Panc1 (cell line): Measurements from ENCODE around the gene VSIG2. TPM values are rescaled to one million over a fixed set of nuclear protein-coding genes. Genes with fewer than 3 reads are reported as not detected.
A peak's percentile ranks its signal among the peaks of the same experiment; 100 is the strongest.

Source experiments
- ATAC-seq: fragments of 200-7000 bp; cut with Tn5 transposase; 2 replicates; pipeline ENCODE4 v1.9.1; 2020; ENCODE audit warnings: mild to moderate bottlenecking, moderate library complexity
- BruUV-seq: library from RNA; stranded (reverse); fragments of 400-500 nt; replicated peaks from 2 replicates; lab custom pipeline; 2021; lab: Mats Ljungman, UMichigan
- CTCF ChIA-PET: fragments of 300-600 bp; sonication (Branson Sonifier 250); formaldehyde crosslinking; loops from one replicate; lab custom pipeline; 2022; ENCODE audit warnings: antibody characterized with exemption; lab: Charles Lee
- POLR2A ChIA-PET: fragments of 300-600 bp; sonication (Branson Sonifier 250); formaldehyde crosslinking; loops from one replicate; lab custom pipeline; 2022; ENCODE audit warnings: antibody characterized with exemption; lab: Charles Lee
- DNase-seq: peaks from one replicate; pipeline ENCODE4 v3.0.0-alpha.2; 2010; ENCODE audit warnings: low read depth, low spot score
- H3K27ac ChIP-seq: 2 replicates; pipeline ENCODE4 v1.5.1; 2011; ENCODE audit warnings: mild to moderate bottlenecking, low read length, inconsistent platforms
- H3K27me3 ChIP-seq: fragments of 200-500 bp; sonication (Bioruptor generic); 2 replicates; pipeline ENCODE4 v1.6.0; 2014; ENCODE audit warnings: low read length, inconsistent platforms; ENCODE audit not compliant: control insufficient read depth, insufficient read depth
- H3K36me3 ChIP-seq: fragments of 200-500 bp; sonication (Bioruptor generic); 2 replicates; pipeline ENCODE4 v1.5.1; 2014; ENCODE audit warnings: inconsistent platforms, mild to moderate bottlenecking, low read length, moderate library complexity; ENCODE audit not compliant: control insufficient read depth, insufficient read depth
- H3K4me1 ChIP-seq: 2 replicates; pipeline ENCODE4 v1.5.1; 2011; ENCODE audit warnings: inconsistent platforms, mild to moderate bottlenecking, low read length, moderate library complexity; ENCODE audit not compliant: control insufficient read depth, insufficient read depth
- H3K4me3 ChIP-seq, 2 experiments: 2 replicates each; pipeline ENCODE4 v1.5.1; 2011 to 2012; ENCODE audit warnings: low read depth in 2 of 2, low read length in 2 of 2, mild to moderate bottlenecking in 2 of 2, inconsistent platforms in 1 of 2, moderate library complexity in 1 of 2
- H3K9me3 ChIP-seq: fragments of 200-500 bp; sonication (Bioruptor generic); 2 replicates; pipeline ENCODE4 v1.5.1; 2014; ENCODE audit warnings: low read depth, mild to moderate bottlenecking, inconsistent platforms, low read length, moderate library complexity; ENCODE audit not compliant: control insufficient read depth, insufficient read depth
- POLR2AphosphoS5 ChIP-seq: IDR thresholded peaks from 2 replicates; pipeline ENCODE4 v1.6.1; 2012; ENCODE audit warnings: mild to moderate bottlenecking, low read depth, low read length, moderate library complexity
- SIN3A ChIP-seq: IDR thresholded peaks from 2 replicates; pipeline ENCODE4 v1.6.1; 2012; ENCODE audit warnings: low read depth, mild to moderate bottlenecking, low read length, moderate library complexity, borderline replicate concordance; ENCODE audit not compliant: insufficient read depth
- TCF7L2 ChIP-seq: IDR thresholded peaks from 2 replicates; pipeline ENCODE4 v1.6.1; 2011; ENCODE audit warnings: mild to moderate bottlenecking, low read depth, low read length, inconsistent platforms
- in situ Hi-C: cut with HindIII; loops from 2 replicates; pipeline ENCODE4 v1.10.0; 2016; ENCODE audit warnings: low sequenced_read_pairs, low pct_unique_long_range_greater_than_20kb
- intact Hi-C: fragments of 100-400 bp; cut with micrococcal nuclease; formaldehyde crosslinking; loops from one replicate; pipeline ENCODE4 v1.10.0; 2022; ENCODE audit not compliant: unreplicated experiment
- total RNA-seq: library from RNA; stranded (reverse); gene quantifications from one replicate; pipeline ENCODE4 v1.2.1, GENCODE V29; 2021; ENCODE audit not compliant: unreplicated experiment
- TF ChIP-seq, protein P1 (sequence below): fragments of 450-650 bp; IDR thresholded peaks from 2 replicates; pipeline ENCODE4 v1.5.1; 2017; ENCODE audit warnings: mild to moderate bottlenecking
- TF ChIP-seq, protein P2 (sequence below), 2 experiments: IDR thresholded peaks; 2 replicates each; pipeline ENCODE4 v1.6.1; 2011 to 2012; ENCODE audit warnings: low read depth in 2 of 2, control low read depth in 1 of 2, low read length in 1 of 2, mild to moderate bottlenecking in 1 of 2, moderate library complexity in 1 of 2; ENCODE audit not compliant: insufficient read depth in 1 of 2

Gene VSIG2
- total RNA-seq, 1 experiment from 2014 or later: not detected

DNA sequence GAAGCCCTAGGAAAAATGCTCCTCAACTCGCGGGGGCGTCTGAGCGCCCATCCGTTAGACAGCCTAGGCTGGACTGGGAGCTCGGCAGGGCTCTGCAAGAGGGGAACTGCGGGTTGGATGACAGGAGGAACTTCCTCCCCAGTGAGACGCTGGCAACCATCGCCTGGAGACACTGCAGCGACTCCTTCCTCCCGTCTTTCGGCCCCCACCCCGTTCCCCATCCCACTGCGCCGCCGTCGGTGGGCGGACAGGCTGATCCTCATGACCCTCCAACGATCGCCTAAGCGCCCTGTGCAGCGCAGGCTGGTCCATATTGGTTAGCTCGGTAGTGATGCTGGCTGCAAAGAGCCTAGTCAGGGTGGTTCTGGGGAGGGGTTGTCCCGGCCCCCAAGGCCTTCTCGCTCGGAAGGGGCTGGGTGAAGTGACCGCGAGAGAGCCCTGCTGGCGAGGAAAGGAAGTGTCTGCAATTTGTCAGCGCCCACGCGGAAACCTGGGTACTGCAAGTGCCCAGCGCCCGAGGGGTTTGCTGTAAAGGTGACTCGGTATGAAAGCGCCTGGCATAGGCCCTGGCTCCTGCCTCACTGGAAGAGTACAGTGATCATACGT, 11.7 kb downstream of the VSIG2 start:
- Histone ChIP-seq H3K27me3 (peaks cover 44% of the 10 kb centered on the region), H3K9me3 (no peaks in the 10 kb centered on the region), H3K4me3 (peak overlapping the region; percentile 52 to 67), H3K27ac (no peak overlapping the region), H3K36me3 (no peaks in the 10 kb centered on the region), H3K4me1 (peaks cover 5% of the 10 kb centered on the region)
- BruUV-seq: no TSS peak
- peak; percentile 69 for ATAC-seq
- in situ Hi-C loops (no loop called here), intact Hi-C loops (no loop called here)
- no peak for TF ChIP-seq SIN3A
- no peak for TF ChIP-seq TCF7L2
- TF ChIP-seq, protein P1, sequence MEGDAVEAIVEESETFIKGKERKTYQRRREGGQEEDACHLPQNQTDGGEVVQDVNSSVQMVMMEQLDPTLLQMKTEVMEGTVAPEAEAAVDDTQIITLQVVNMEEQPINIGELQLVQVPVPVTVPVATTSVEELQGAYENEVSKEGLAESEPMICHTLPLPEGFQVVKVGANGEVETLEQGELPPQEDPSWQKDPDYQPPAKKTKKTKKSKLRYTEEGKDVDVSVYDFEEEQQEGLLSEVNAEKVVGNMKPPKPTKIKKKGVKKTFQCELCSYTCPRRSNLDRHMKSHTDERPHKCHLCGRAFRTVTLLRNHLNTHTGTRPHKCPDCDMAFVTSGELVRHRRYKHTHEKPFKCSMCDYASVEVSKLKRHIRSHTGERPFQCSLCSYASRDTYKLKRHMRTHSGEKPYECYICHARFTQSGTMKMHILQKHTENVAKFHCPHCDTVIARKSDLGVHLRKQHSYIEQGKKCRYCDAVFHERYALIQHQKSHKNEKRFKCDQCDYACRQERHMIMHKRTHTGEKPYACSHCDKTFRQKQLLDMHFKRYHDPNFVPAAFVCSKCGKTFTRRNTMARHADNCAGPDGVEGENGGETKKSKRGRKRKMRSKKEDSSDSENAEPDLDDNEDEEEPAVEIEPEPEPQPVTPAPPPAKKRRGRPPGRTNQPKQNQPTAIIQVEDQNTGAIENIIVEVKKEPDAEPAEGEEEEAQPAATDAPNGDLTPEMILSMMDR: peak; percentile 61; the same call in 1 of the 2 replicates
- TF ChIP-seq, protein P2, sequence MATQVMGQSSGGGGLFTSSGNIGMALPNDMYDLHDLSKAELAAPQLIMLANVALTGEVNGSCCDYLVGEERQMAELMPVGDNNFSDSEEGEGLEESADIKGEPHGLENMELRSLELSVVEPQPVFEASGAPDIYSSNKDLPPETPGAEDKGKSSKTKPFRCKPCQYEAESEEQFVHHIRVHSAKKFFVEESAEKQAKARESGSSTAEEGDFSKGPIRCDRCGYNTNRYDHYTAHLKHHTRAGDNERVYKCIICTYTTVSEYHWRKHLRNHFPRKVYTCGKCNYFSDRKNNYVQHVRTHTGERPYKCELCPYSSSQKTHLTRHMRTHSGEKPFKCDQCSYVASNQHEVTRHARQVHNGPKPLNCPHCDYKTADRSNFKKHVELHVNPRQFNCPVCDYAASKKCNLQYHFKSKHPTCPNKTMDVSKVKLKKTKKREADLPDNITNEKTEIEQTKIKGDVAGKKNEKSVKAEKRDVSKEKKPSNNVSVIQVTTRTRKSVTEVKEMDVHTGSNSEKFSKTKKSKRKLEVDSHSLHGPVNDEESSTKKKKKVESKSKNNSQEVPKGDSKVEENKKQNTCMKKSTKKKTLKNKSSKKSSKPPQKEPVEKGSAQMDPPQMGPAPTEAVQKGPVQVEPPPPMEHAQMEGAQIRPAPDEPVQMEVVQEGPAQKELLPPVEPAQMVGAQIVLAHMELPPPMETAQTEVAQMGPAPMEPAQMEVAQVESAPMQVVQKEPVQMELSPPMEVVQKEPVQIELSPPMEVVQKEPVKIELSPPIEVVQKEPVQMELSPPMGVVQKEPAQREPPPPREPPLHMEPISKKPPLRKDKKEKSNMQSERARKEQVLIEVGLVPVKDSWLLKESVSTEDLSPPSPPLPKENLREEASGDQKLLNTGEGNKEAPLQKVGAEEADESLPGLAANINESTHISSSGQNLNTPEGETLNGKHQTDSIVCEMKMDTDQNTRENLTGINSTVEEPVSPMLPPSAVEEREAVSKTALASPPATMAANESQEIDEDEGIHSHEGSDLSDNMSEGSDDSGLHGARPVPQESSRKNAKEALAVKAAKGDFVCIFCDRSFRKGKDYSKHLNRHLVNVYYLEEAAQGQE (IDR thresholded peaks at IDR 0.05; ENCODE audit: insufficient read depth in 1 of 2, low read depth in 2 of 2, low read length in 1 of 2): no peak
- TF ChIP-seq POLR2AphosphoS5: no peak
- POLR2A ChIA-PET: interaction anchor here (1.0 kb wide), 1 partner anchor 66 kb away, joined by 3 read pairs; the partner anchor contains the start of genes SIAE and SPA17
- CTCF ChIA-PET: interaction anchor here (1.4 kb wide), 1 partner anchor 22 kb away, joined by 3 read pairs; no protein-coding TSS in a partner anchor
- DNase-seq: no peak

DNA sequence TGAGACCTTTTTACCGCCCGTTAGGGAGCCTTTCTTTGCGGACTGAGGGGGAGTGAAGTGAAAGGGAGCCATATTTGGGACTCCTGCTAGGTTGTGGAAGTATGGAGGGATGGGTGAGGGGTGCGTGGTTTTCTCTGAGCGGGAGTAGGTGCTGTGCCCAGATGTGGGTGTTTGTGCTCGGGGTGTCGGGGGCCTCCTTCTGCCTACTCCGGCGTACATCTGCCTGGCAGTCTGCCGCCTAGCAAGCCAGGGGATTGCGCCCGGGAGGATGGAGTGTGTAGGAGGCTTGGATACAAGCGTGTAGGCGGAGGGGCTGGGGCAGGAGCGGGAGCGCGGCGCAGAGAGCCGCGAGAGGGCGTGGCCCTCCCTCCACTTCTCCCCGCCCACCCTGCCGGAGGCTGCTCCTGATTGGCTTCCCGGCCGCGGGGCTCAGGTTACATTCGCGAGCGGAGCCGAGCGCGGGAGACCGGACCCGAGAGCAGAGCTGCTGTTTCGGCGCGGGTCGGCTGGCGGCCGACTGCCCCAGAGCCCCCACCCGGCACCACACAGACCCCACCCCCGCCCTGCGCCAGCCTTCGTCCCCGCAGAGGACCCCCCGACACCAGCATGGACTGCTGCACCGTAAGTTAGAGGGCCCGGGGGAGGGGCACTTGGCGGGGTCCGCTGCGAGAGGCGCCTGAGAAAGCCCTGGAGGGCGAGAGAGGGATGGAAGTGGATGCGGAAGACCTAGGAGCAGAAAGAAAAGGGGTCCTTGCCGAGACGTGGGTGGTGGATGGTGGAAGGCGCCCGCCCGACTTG, 12.4 kb downstream of the VSIG2 start, which contains the start of gene NRGN:
NRGN (plus strand) TSS at position 464 of the 798 bp plus-strand sequence; CDS start at position 607, 143 bp downstream.
- DNase-seq: no peak
- intact Hi-C loops (no loop called here), in situ Hi-C loops (no loop called here)
- Histone ChIP-seq H3K36me3 (no peaks in the 10 kb centered on the region), H3K4me3 (peak within 1 kb of the TSS; percentile 52 to 67), H3K9me3 (no peaks in the 10 kb centered on the region), H3K27ac (no peak within 1 kb of the TSS), H3K27me3 (peaks cover 40% of the 10 kb centered on the region), H3K4me1 (peaks cover 5% of the 10 kb centered on the region; the same call in 1 of the 2 replicates)
- TF ChIP-seq SIN3A (no peak), TCF7L2 (no peak), POLR2AphosphoS5 (no peak)
- TF ChIP-seq, protein P2 (IDR thresholded peaks at IDR 0.05; ENCODE audit: insufficient read depth in 1 of 2, low read depth in 2 of 2, low read length in 1 of 2): no peak
- ATAC-seq: peak; percentile 98
- ChIA-PET POLR2A (interaction anchor here (1.0 kb wide), 1 partner anchor 66 kb away, joined by 3 read pairs; the partner anchor contains the start of genes SIAE and SPA17), CTCF (interaction anchor here (1.4 kb wide), 1 partner anchor 23 kb away, joined by 3 read pairs; no protein-coding TSS in a partner anchor)
- BruUV-seq: no TSS peak
